HT1080 (cell line): ENCODE results near the gene PKM. TPM values are rescaled to one million over a fixed set of nuclear protein-coding genes. Genes with fewer than 3 reads are reported as not detected.
A peak's percentile ranks its signal among the peaks of the same experiment; 100 is the strongest.

Experiments
- DNase-seq: peaks from one replicate; pipeline ENCODE4 v3.0.0-alpha.2; 2015; ENCODE audit warnings: low read depth
- total RNA-seq: library from RNA; depleted of rRNA; stranded (reverse); fragments of >200 nt; shearing (Covaris generic); gene quantifications from 2 replicates; pipeline ENCODE4 v1.2.3, GENCODE V29; 2014; rRNA removed

The PKM gene
- total RNA-seq, 1 experiment from 2014 or later, result 2,922 TPM

DNA sequence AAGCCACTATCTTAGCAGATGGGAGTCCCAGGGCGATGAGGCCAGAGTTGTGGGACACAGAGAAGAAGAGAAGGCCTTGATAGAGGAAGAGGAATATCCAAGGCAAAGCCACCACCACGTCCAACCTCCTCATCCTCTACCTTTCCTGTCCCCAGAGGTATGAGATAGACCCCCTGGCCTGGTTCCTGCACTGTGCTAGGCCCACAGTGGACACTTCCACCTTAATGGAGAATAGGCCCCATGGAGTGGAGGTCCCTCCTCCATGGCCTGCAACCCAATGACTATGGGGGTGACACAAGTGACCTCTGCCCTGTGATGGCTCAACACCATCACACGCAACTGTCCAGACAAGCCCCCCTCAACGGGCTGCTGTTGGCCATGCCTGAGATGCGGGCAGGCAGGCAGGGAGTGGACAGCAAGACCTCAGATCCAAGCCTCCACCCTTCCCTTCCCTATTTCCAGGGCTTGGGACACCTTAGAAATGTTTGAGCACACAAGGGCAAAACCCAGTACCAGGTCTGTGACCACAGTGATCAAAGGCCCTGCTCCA, 70.2 kb downstream of the PKM start:
- no peak for DNase-seq

DNA sequence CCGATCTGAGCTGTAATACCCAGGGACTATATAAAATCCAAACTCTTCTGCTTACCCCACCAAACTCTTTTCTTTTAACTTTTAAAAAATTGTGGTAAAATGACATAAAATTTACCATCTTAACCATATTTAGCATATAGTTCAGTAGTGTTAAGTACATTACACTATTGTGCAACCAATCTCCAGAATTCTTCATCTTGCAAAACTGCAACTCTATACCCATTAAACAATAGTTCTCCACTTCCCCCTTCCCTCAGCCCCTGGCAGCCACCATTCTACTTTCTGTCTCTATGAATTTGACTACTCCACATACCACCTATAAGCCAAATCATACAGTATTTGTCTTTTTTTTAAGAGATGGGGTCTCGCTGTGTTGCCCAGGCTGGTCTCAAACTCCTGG, 74.1 kb downstream of the PKM start:
- DNase-seq, result no peak

DNA sequence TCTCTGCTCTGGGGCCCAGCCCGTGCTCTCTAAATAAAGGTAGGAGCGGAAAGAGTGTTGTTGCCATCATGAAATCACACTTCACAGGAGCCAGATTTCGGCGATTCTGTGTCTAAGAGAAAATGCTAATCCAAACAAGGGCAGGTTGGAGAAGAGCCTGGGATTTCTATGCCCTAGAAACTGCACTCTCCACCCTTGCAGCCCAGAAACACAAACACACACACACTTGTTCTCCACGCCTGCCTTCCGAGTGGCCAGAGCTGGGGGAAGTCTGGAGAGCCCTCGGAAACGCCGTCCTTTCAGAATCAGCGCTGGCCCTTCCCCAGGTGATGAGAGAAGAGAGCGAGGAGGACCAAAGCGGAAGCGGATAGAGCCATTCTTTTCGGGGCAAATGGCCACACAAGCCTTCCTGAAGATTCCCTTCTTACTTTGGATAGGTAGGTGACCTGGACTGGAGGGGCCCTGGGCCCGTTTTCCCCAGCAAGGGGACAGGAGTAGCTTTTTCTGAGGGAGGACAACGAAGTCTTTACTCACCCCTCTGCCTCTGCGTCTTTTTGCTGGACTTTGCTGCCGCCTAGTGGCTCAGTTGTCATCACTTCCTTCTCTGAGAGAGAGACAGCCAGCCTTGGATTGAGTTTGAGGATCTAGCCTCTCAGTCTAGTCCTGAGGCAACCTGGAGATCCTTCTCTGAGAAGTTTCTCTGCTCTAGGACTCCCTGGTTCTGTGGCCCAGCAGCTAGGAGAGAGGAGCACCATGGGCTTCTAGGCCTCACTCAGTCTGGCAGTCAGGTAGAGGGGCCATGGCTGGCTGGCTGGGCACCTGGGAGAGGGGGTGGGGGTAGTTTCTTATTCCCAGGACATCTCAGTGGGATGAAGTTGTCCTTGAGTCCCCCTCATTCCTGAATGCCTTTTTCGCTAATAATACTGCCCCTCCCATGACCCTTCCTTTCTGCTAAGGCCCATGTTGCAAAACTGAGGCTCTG, 75.1 kb downstream of the PKM start:
- peak; percentile 76 for DNase-seq

DNA sequence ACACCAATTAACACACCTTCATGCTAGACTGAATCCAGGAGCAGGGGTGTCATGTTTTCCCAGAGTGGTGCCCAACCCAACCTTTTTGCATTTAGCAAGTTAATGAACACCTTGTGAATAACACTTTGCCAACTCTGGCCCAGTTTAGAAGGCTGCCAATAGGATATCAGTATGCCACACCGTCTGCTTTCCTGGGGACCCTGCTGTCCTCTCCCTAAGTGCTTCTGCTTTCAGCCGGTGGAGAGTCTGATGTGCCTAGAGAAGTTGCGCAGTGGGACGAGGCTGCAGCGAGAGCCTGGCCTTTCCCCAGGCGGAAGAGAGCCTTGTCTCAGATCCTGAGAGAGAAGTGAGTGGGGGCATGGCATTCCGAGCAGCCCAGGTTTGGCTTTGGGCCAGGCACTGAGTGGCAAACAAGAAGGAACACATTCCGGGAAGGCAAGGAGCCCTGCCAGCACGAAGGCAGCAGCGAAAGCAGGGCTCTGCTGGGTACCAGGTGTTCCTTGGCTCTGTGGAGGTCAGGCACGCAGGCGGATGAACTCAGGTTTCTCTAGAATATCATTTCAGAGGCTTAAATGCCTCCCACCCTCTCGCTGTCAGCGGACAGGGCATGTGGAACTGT, 75.9 kb downstream of the PKM start:
- DNase-seq, result peak; percentile 33

DNA sequence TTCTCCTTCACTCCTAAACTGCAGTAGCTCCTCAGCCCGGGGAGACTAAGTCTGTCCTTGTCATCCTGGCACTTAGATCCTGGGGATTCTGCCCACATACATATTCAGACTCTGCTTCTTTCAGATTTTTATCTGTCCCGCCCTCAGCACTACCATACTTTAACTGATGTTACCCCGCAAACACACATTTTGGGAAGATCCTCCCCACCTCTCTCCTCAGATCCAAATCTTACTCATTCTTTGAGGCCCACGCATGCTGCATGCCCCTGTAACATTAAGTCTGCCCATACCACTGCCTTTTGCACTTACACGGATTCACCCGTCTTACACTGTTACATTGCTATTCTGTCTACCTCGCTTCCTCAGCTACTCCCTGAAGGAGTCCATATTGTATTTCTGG, 76.7 kb downstream of the PKM start:
- DNase-seq, result no peak

DNA sequence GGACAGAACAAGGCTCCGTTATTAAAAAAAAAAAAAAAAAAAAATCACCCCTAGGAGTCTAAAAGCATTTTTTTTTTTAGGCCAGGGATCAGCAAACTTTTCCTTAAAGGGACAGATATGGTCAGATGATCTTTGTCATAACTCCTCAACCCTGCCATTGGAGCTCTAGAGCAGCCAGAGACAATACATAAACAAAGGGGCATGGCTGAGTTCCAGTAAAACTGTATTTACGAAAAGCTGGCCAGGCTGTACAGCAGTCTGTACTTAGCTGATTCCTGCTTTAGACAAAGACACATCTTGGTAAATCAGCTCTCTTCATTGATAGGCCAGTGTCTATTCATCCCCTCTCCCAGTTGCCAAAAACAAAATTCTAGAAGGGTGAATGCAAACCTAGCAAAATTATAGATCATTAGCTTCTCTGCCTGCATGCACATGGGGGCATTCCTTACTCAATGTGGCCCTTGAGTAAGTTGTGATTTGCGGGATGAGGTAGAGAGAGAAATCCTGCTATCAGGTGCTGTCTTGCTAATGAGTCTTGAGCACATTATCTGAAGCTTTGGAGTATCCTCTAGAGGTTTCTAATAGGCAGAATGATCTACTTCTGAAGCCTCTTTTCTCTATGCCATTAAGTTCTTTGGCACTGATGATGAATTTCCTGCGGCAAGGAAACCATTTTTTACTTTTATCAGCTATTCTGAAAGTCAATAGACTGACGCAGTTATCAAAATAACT, 77.6 kb downstream of the PKM start:
- DNase-seq, result no peak

Other genes with a start within 250 kb of the PKM start
- gene MYO9A, start 113.0 kb downstream of the PKM start, total RNA-seq, result 8.0 and 8.2 TPM in 2 replicates
- gene SENP8, start 112.8 kb downstream of the PKM start, total RNA-seq, result 1.3 and 2.6 TPM in 2 replicates
- gene GRAMD2A, start 33.4 kb downstream of the PKM start, total RNA-seq, result not detected in 2 replicates
- gene PARP6, start 41.4 kb upstream of the PKM start, total RNA-seq, result 21.9 and 27.4 TPM in 2 replicates
- gene CELF6, start 89.0 kb upstream of the PKM start, total RNA-seq, result 0.34 TPM in 1 of 2 replicates, not detected in the other
- 75.7 and 83.2 TPM in 2 replicates for gene HEXA, start 144.8 kb upstream of the PKM start, total RNA-seq
- gene TMEM202, start 167.1 kb upstream of the PKM start, total RNA-seq, result not detected in 2 replicates
- gene ARIH1, start 243.1 kb upstream of the PKM start, total RNA-seq, result 39.8 and 50.5 TPM in 2 replicates